Measurements from ENCODE around the gene VPS9D1.
"Not testable (repeated sequence)": the region's sequence is repeated elsewhere in the genome, so short reads cannot be mapped to it uniquely, and the experiment has no call there.

VPS9D1 gene

DNA sequence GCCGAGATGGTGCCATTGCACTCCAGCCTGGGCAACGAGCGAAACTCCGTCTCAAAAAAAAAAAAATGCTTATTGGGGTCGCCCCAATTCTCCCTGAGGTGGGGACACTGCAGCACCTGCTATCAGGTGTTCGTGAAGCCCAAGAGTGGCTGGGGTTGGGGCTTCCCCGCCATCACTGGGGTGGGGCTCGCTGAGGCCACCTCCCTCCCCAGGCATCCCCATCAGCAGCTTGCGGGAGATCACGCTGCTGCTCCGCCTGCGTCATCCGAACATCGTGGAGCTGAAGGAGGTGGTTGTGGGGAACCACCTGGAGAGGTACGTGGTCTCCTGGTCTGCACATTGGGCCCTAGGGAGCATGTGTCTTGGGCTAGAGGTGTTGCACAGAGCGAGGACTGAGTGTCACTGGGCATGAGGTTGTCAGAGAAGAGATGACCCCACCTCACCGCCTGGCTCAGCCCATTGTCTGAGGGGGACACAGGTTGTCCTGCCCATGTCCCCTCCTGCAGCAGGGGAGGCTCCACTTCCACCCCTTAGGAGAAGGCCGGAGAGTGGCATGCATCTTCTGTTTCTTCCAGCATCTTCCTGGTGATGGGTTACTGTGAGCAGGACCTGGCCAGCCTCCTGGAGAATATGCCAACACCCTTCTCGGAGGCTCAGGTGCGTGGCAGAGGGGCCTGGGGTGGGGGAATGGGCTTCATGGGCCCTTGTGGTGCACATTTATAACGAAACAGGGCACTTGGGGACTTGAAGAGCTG, 29.3 kb downstream of the VPS9D1 start:
- peaks cover 55% of the 10 kb centered on the region for H3K36me3 Mint-ChIP-seq (ENCODE audit: insufficient read depth)
- DNase-seq (no peak), ATAC-seq (replicated peaks) (no peak)
- peaks cover 10 to 28% of the 10 kb centered on the region in 2 donors for H3K4me1 Mint-ChIP-seq (ENCODE audit: low read depth in 2 of 2)
- H3K9me3 Mint-ChIP-seq, result no peaks in the 10 kb centered on the region
- no peak overlapping the region for H3K27ac Mint-ChIP-seq
- H3K4me3 Mint-ChIP-seq, result no peak overlapping the region
- H3K27me3 Mint-ChIP-seq, result no peaks in the 10 kb centered on the region

DNA sequence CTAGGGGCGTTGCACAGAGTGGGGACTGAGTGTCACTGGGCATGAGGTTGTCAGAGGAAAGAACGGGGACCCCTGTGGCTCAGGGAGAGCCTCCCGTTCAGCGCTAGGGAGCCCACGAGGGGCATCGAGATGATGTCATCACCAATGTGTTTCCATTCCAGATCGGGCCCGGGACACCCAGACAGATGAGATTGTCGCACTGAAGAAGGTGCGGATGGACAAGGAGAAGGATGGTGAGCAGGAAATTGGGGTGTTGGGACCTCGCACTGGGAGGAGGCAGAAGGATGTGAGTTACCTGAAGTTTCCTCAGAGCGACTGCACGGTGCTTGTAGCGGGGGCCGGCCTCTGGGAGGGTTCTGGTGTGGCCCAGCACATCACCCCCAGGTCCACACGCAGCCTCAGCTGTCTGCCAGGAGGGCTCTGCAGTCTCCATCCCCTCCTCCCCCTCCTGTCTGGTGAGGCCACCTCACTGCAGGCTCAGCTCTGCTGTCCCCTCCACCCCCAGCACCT, 30.3 kb downstream of the VPS9D1 start:
- no peaks in the 10 kb centered on the region for H3K27me3 Mint-ChIP-seq
- no peak overlapping the region for H3K4me3 Mint-ChIP-seq
- peaks cover 51% of the 10 kb centered on the region for H3K36me3 Mint-ChIP-seq (ENCODE audit: insufficient read depth)
- H3K27ac Mint-ChIP-seq, result peak overlapping the region in 1 of 2 donors; percentile 18
- ATAC-seq (replicated peaks), result no peak
- H3K4me1 Mint-ChIP-seq (ENCODE audit: low read depth in 2 of 2), result peaks cover 12 to 22% of the 10 kb centered on the region in 2 donors
- no peaks in the 10 kb centered on the region for H3K9me3 Mint-ChIP-seq
- no peak for DNase-seq

DNA sequence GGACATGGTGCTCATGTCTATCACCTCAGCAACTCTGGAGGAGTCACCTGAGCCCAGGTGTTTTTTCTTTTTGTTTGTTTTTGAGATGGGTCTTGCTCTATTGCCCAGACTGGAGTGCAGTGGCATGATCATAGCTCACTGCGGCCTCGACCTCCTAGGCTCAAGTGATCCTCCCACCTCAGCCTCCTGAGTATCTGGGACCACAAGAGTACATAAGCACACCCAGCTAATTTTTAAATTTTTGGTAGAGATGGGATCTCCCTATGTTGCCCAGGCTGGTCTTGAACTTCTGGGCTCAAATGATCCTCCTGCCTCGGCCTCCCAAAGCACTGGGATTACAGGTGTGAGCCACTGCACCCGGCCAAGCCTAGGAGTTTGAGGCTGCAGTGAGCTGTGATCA, 31.1 kb downstream of the VPS9D1 start:
- DNase-seq; H3K27me3 Mint-ChIP-seq; H3K9me3 Mint-ChIP-seq; ATAC-seq (replicated peaks); H3K4me3 Mint-ChIP-seq; H3K27ac Mint-ChIP-seq: not testable (repeated sequence)
- H3K4me1 Mint-ChIP-seq (ENCODE audit: low read depth in 2 of 2), result peaks cover 12 to 16% of the 10 kb centered on the region in 2 donors
- H3K36me3 Mint-ChIP-seq (ENCODE audit: insufficient read depth), result peaks cover 44% of the 10 kb centered on the region

DNA sequence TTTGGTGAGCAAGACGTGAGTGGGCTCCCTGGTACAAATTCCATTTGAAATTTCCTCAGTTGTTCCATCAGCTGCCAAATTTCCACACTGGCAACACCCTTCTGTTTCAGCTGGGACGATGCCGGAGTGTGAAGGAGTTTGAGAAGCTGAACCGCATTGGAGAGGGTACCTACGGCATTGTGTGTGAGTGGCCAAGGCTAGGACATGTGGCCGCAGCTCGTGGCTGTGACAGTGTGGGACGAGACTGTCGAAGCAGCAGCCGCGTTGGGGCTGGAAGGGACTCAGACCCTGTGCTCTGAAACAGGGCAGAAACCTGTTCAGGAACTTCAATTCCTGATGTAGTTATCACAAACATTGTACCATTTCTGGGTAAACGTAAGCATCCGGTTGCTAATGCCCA, 31.6 kb downstream of the VPS9D1 start:
- Mint-ChIP-seq H3K36me3 (ENCODE audit: insufficient read depth) (peaks cover 44% of the 10 kb centered on the region), H3K27ac (no peak overlapping the region), H3K27me3 (no peaks in the 10 kb centered on the region), H3K9me3 (no peaks in the 10 kb centered on the region), H3K4me1 (ENCODE audit: low read depth in 2 of 2) (peaks cover 12 to 16% of the 10 kb centered on the region in 2 donors), H3K4me3 (no peak overlapping the region)
- no peak for ATAC-seq (replicated peaks)
- no peak for DNase-seq

DNA sequence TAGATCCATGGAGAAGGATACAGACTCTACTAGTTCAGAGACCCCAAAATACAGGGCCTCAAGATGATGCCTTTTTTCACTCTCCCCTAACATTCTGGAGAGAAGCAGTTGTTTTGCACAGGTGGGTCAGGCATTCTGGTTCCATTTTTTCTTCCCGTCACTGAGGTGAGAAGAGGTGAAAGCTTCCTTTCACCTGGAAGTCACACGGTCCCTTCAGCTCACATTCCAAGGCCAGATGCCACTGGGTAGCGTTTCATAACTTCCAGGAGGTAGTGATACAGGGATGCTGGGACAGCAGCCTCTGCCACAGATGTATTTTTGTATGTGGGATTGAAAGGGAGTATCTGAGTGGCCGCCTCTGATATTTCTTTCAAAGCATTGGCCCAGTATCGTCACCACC, 32.3 kb downstream of the VPS9D1 start:
- Mint-ChIP-seq H3K27me3 (no peaks in the 10 kb centered on the region), H3K36me3 (ENCODE audit: insufficient read depth) (peaks cover 36% of the 10 kb centered on the region), H3K9me3 (no peaks in the 10 kb centered on the region), H3K27ac (no peak overlapping the region), H3K4me3 (peak overlapping the region; percentile 92), H3K4me1 (ENCODE audit: low read depth in 2 of 2) (peaks cover 12 to 16% of the 10 kb centered on the region in 2 donors)
- no peak for ATAC-seq (replicated peaks)
- DNase-seq, result no peak

DNA sequence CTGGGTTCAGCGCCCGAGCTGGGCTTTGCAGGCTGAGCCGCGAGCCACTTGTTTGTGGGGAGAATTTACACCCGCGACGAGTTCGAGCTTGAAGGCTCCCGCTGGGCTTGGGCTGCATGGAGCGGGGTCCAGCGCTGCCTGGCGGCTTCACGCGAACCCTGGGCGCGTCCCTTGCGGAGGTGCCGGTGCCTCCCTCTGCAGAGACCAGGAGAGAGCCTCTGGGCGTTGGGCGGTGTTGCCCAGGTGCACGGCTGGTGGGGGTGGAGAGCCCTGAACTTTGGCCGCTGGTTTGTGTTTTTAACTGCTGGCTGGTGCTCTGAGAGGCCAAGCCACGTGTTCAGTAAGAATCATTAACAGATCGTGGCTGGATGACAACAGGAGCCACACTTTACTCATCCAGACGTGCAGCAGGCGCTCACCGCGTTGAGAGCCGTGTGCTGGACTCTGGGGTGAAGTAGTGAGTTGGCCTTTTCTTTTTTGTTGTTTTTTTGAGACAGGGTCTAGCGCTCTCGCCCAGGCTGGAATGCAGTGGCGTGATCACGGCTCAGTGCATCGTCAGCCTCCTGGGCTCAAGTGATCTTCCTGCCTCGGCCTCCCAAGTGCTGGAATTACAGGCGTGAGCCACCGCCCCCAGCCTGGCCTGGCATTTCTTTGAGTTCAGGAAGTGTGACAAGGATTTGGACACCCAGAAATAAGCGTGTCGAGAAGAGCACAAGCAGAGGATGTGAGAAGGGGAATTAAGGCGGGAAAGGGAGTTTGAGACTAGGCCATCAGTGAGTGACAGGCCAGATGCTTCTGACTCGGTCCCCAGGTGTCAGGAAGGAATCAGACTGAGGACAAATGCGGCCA, 33.4 kb downstream of the VPS9D1 start:
- ATAC-seq (replicated peaks) (peak; percentile 53), DNase-seq (no peak)
- H3K27ac Mint-ChIP-seq, result peak overlapping the region; percentile 88 to 95
- H3K36me3 Mint-ChIP-seq (ENCODE audit: insufficient read depth), result peaks cover 26% of the 10 kb centered on the region
- H3K4me1 Mint-ChIP-seq (ENCODE audit: low read depth in 2 of 2), result peaks cover 12 to 16% of the 10 kb centered on the region in 2 donors
- H3K27me3 Mint-ChIP-seq, result no peaks in the 10 kb centered on the region
- H3K9me3 Mint-ChIP-seq, result no peaks in the 10 kb centered on the region
- peak overlapping the region; percentile 92 for H3K4me3 Mint-ChIP-seq

DNA sequence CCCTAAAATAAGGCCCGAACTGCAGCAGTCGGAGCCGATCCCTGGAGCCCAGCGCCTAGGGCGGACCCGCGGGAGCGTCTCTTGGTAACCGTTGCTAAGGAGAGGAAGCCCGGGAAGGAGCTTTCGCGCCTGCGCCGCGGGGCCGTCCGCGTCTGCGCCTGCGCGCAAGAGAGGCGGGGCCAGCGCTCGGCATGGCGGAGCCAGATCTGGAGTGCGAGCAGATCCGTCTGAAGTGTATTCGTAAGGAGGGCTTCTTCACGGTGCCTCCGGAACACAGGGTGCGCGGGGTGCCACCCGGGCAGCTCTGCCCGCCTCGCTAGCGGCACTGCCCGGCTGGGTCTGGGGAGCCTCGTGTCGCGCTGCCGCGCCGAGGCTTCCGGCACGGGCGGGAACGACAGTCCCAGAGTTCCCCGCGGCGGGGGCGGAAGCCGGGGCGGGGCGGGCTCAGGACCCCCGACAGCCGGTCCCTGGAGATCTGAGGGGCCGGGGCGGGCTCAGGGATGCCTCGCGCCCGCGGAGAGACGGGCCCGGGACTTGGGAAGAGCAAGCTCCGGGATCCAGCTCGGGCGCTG, 34.1 kb downstream of the VPS9D1 start, which contains the start of gene CDK10:
Gene CDK10, plus strand, starts transcription at position 170 of the 572 bp plus-strand sequence. Its CDS starts 22 bp downstream, at position 192.
- Mint-ChIP-seq H3K27me3 (no peaks in the 10 kb centered on the region), H3K36me3 (ENCODE audit: insufficient read depth) (peaks cover 22% of the 10 kb centered on the region), H3K4me3 (peak within 1 kb of the TSS; percentile 92), H3K9me3 (no peaks in the 10 kb centered on the region), H3K27ac (peak within 1 kb of the TSS; percentile 88 to 95), H3K4me1 (ENCODE audit: low read depth in 2 of 2) (peaks cover 12 to 16% of the 10 kb centered on the region in 2 donors)
- DNase-seq (peak; percentile 83 to 91 (median 91)), ATAC-seq (replicated peaks) (peak; percentile 86)

DNA sequence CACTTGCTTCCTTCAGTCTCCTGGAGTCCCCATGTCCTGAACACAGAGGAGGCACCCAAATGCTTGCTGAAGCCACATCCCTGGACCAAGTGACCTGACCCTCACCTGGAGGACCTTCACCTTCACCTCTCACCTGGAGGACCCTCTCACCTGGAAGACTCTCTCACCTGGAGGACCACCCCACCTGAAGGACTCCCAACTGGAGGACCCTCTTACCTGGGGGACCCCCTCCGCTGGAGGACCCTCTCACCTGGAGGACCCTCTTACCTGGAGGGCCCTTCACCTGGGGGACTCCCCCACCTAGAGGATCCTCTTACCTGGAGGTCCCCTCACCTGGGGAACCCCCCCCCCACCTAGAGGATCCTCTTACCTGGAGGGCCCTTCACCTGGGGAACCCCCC, 34.8 kb downstream of the VPS9D1 start:
- no peaks in the 10 kb centered on the region for H3K9me3 Mint-ChIP-seq
- peaks cover 15% of the 10 kb centered on the region for H3K36me3 Mint-ChIP-seq (ENCODE audit: insufficient read depth)
- H3K4me3 Mint-ChIP-seq, result peak overlapping the region; percentile 92
- H3K4me1 Mint-ChIP-seq (ENCODE audit: low read depth in 2 of 2), result peaks cover 12 to 16% of the 10 kb centered on the region in 2 donors
- no peaks in the 10 kb centered on the region for H3K27me3 Mint-ChIP-seq
- no peak for DNase-seq
- H3K27ac Mint-ChIP-seq, result peak overlapping the region in 1 of 2 donors; percentile 95
- no peak for ATAC-seq (replicated peaks)

DNA sequence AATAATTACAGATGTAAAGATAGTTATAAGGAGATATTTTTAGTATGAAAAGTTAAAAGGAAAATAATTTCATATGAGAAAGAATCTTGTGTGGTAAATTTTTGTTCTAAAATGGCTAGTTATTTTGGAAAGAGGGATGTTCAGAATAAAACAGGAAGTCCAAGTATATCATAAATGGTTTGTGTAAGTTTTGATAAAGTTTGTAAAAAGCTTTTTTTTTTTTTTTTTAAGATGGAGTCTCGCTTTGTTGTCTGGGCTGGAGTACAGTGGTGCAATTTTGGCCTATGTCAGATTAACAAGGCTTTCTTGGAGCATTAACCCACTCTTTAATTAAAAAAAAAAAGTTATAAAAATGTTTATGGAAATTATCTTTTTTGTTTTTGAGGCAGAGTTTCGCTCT, 42.4 kb downstream of the VPS9D1 start:
- DNase-seq (no peak), ATAC-seq (replicated peaks) (no peak)
- H3K4me1 Mint-ChIP-seq (ENCODE audit: low read depth in 2 of 2), result no peaks in the 10 kb centered on the region
- no peak overlapping the region for H3K4me3 Mint-ChIP-seq
- no peaks in the 10 kb centered on the region for H3K9me3 Mint-ChIP-seq
- H3K27me3 Mint-ChIP-seq, result no peaks in the 10 kb centered on the region
- H3K36me3 Mint-ChIP-seq (ENCODE audit: insufficient read depth), result no peaks in the 10 kb centered on the region
- no peak overlapping the region for H3K27ac Mint-ChIP-seq

DNA sequence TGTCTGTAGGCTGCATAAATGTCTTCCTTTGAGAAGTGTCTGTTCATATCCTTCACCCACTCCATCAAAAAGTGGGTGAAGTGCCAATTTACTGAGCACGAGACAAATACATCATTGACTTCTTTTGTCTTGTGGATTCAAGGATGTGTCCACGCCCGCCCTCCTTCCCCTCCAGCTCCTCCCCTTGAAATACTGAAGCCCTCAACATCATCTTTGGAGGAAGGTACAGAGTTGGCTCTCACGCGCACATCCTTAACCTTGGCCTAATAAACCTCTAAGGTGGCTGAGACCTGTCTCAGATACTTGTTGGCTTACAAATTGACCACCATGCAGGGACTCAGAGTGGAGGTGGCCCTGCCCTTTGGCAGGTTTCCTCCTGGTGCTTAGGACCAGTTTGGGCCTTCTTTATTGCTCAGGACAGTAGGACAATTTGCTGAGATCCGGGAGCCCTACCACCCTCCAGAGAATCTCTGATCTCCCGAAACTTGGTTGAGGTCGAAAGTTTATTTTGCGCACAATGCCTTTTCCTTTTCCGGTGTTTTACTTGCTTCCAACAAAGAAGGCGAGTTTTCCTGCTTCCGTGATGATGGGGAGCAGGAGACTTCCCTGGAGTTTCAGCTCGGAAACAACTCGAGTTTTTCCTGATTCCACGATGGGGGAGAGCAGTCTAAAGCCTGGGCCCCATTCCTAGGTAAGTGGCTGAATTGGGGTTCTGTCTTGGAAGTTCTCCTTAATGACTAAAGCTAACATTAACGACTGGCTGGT, 48.3 kb downstream of the VPS9D1 start:
- Mint-ChIP-seq H3K9me3 (no peaks in the 10 kb centered on the region), H3K27me3 (no peaks in the 10 kb centered on the region), H3K36me3 (ENCODE audit: insufficient read depth) (no peaks in the 10 kb centered on the region), H3K4me3 (no peak overlapping the region), H3K27ac (no peak overlapping the region), H3K4me1 (ENCODE audit: low read depth in 2 of 2) (no peaks in the 10 kb centered on the region)
- DNase-seq, result no peak
- no peak for ATAC-seq (replicated peaks)

DNA sequence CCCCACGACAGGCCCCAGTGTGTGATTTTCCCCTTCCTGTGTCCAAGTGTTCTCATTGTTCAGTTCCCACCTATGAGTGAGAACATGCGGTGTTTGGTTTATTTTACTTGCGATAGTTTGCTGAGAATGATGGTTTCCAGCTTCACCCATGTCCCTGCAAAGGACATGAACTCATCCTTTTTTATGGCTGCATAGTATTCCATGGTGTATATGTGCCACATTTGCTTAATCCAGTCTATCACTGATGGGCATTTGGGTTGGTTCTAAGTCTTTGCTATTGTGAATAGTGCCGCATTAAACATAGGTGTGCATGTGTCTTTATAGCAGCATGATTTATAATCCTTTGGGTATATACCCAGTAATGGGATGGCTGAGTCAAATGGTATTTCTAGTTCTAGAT, 49.1 kb downstream of the VPS9D1 start:
- not testable (repeated sequence) for DNase-seq

DNA sequence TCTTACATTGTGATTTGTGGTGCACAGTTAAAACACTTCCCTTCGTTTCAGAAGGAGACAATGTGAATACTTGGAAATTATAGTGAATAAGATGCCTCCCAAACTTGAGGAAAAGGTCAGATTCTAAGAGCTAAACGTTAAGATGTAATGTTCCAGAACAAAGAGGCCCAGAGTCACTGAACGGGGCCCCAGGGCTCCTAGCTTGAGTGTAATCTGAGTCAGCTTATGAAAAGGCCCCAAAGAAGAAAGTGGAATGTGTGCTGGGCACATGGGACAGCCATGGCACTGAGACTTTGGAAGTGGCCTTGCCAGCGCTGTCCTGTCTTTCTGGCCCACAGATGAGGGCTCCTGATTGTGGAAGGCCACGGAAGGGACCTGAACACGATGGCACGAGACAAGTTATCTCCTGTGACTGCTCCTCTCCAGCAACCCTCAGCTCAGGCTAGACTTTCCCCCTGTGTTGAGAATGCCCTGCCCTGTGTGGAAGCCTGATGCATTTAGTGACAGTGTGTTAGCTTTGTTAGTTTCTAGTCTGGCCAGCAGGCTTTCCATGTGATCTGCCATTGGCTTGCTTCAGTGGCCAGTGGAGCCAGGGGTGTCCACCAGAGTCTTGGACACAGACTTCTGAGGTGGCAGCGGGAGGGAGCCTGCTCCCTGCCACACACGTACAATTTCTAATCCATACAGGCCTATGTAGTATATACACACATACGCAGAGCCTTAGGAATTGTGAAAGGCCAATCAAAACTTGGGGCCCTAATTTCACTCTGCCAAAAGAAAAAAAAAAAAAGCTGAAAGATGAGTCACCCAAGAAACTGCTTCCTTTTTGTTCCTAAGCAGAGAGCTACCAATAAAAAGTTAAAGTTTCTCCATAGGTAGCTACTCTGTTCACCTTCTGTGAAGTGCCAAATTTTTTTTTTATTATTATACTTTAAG, 49.9 kb downstream of the VPS9D1 start:
- Mint-ChIP-seq H3K4me1 (ENCODE audit: low read depth in 2 of 2) (peaks cover 0 to 3% of the 10 kb centered on the region in 2 donors), H3K36me3 (ENCODE audit: insufficient read depth) (no peaks in the 10 kb centered on the region), H3K27ac (no peak overlapping the region), H3K4me3 (no peak overlapping the region), H3K9me3 (no peaks in the 10 kb centered on the region), H3K27me3 (no peaks in the 10 kb centered on the region)
- DNase-seq, result no peak
- no peak for ATAC-seq (replicated peaks)

More for the DNA sequence above, 49.1 kb downstream of the VPS9D1 start:
- H3K36me3 Mint-ChIP-seq (ENCODE audit: insufficient read depth); H3K27ac Mint-ChIP-seq; H3K9me3 Mint-ChIP-seq; H3K27me3 Mint-ChIP-seq; ATAC-seq (replicated peaks); H3K4me3 Mint-ChIP-seq; H3K4me1 Mint-ChIP-seq (ENCODE audit: low read depth in 2 of 2): not testable (repeated sequence)

Data from effector memory CD8-positive, alpha-beta T cell (primary cell).